ENCODE data around the gene PRR36. TPM values are rescaled to one million over a fixed set of nuclear protein-coding genes. Genes with fewer than 3 reads are reported as not detected.
A peak's percentile ranks its signal among the peaks of the same experiment; 100 is the strongest.

PRR36 gene
- total and polyA plus RNA-seq, 10 of the 15 experiments (the other 5 are each of a cell fraction or from before 2014, with no cell fraction given), result 0.04 TPM; not detected in 9

DNA sequence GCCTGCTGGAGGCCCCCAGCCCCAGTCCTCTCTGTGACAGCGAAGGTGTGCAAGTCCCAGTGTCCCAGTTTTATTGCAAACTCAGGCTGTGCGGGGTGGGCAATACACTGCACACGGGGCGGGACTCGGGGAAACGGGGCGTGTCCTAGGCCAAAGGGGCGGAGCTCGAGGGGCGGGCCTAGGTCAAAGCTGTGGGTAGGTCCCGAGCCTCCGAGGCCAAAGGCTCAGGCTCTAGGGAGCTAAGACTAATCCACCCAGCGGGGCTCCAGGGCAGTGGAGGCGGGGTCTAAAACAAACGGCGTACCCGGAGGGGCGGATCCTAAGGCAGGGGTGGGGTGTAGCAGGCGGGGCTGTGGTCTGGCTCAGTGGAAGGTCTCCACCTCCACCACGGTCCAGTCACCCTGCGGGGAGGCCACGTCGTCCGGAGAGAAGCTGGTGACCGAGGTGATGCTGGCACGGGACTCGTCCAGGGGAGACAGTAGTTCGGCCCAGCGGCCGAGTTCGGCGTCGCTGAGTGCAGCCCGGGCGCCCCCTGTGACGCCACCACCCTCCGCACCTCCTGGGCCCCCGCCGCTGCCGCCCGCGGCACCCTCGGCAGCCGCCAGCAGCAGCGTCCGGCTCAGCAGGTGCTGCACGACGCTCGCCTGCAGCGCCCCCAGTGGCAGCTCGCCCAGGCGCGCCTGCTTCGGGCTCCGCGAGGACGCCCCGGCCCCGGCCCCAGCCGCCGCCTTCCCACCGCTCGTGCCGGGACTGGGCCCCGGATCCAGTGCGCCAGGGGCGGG, 5.3 kb downstream of the PRR36 start (continued):
- TF ChIP-seq SPI1 (IDR thresholded peaks at IDR 0.05; ENCODE audit: borderline replicate concordance, insufficient read depth, low read depth, low read length), result no peak
- no peak for TF ChIP-seq RAD51 (IDR thresholded peaks at IDR 0.05)
- TF ChIP-seq NR2F1 (conservative IDR thresholded peaks at IDR 0.05), result peak; percentile 61; the same call in 1 of the 2 replicates
- no peak for TF ChIP-seq MEF2A (IDR thresholded peaks at IDR 0.05; ENCODE audit: insufficient read depth, low read depth, low read length)
- TF ChIP-seq WRNIP1 (IDR thresholded peaks at IDR 0.05; ENCODE audit: borderline replicate concordance, low read depth, low read length), result no peak
- no peak for TF ChIP-seq EZH2 (IDR thresholded peaks at IDR 0.05; ENCODE audit: borderline replicate concordance, control insufficient read depth, low read depth, low read length)
- TF ChIP-seq KLF5 (IDR thresholded peaks at IDR 0.05; ENCODE audit: partially characterized antibody), result no peak
- TF ChIP-seq TAF1 (IDR thresholded peaks at IDR 0.05; ENCODE audit: borderline replicate concordance, low read depth, low read length), result no peak
- no peak for TF ChIP-seq ETV6 (conservative IDR thresholded peaks at IDR 0.05 in 1 of 2, IDR thresholded peaks at IDR 0.05 in 1 of 2; ENCODE audit: borderline replicate concordance in 1 of 2, low read depth in 1 of 2)
- TF ChIP-seq, protein P1, sequence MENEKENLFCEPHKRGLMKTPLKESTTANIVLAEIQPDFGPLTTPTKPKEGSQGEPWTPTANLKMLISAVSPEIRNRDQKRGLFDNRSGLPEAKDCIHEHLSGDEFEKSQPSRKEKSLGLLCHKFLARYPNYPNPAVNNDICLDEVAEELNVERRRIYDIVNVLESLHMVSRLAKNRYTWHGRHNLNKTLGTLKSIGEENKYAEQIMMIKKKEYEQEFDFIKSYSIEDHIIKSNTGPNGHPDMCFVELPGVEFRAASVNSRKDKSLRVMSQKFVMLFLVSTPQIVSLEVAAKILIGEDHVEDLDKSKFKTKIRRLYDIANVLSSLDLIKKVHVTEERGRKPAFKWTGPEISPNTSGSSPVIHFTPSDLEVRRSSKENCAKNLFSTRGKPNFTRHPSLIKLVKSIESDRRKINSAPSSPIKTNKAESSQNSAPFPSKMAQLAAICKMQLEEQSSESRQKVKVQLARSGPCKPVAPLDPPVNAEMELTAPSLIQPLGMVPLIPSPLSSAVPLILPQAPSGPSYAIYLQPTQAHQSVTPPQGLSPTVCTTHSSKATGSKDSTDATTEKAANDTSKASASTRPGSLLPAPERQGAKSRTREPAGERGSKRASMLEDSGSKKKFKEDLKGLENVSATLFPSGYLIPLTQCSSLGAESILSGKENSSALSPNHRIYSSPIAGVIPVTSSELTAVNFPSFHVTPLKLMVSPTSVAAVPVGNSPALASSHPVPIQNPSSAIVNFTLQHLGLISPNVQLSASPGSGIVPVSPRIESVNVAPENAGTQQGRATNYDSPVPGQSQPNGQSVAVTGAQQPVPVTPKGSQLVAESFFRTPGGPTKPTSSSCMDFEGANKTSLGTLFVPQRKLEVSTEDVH (IDR thresholded peaks at IDR 0.05; ENCODE audit: low read depth, partially characterized antibody), result no peak
- TF ChIP-seq ATF2 (IDR thresholded peaks at IDR 0.05; ENCODE audit: low read length), result no peak
- TF ChIP-seq, protein P2, sequence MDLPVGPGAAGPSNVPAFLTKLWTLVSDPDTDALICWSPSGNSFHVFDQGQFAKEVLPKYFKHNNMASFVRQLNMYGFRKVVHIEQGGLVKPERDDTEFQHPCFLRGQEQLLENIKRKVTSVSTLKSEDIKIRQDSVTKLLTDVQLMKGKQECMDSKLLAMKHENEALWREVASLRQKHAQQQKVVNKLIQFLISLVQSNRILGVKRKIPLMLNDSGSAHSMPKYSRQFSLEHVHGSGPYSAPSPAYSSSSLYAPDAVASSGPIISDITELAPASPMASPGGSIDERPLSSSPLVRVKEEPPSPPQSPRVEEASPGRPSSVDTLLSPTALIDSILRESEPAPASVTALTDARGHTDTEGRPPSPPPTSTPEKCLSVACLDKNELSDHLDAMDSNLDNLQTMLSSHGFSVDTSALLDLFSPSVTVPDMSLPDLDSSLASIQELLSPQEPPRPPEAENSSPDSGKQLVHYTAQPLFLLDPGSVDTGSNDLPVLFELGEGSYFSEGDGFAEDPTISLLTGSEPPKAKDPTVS (IDR thresholded peaks at IDR 0.05; ENCODE audit: low read depth, low read length), result no peak
- no peak for TF ChIP-seq POU2F2 (IDR thresholded peaks at IDR 0.05; ENCODE audit: borderline replicate concordance, low read depth, low read length)
- peak; percentile 36; the same call in 1 of the 2 replicates for TF ChIP-seq RUNX3 (IDR thresholded peaks at IDR 0.05; ENCODE audit: low read length)
- no peak for TF ChIP-seq MYB (IDR thresholded peaks at IDR 0.05; ENCODE audit: borderline replicate concordance, low read depth, low read length)
- no peak for TF ChIP-seq TARDBP (IDR thresholded peaks at IDR 0.05; ENCODE audit: borderline replicate concordance)
- TF ChIP-seq PML (IDR thresholded peaks at IDR 0.05; ENCODE audit: low read length), result no peak
- no peak for TF ChIP-seq RBBP5 (conservative IDR thresholded peaks at IDR 0.05)
- no peak for TF ChIP-seq KDM1A (IDR thresholded peaks at IDR 0.05; ENCODE audit: borderline replicate concordance)
- no peak for TF ChIP-seq IKZF2 (IDR thresholded peaks at IDR 0.05)
- TF ChIP-seq ZNF24 (IDR thresholded peaks at IDR 0.05), result peak; percentile 45; the same call in 1 of the 2 replicates
- TF ChIP-seq, protein P3, sequence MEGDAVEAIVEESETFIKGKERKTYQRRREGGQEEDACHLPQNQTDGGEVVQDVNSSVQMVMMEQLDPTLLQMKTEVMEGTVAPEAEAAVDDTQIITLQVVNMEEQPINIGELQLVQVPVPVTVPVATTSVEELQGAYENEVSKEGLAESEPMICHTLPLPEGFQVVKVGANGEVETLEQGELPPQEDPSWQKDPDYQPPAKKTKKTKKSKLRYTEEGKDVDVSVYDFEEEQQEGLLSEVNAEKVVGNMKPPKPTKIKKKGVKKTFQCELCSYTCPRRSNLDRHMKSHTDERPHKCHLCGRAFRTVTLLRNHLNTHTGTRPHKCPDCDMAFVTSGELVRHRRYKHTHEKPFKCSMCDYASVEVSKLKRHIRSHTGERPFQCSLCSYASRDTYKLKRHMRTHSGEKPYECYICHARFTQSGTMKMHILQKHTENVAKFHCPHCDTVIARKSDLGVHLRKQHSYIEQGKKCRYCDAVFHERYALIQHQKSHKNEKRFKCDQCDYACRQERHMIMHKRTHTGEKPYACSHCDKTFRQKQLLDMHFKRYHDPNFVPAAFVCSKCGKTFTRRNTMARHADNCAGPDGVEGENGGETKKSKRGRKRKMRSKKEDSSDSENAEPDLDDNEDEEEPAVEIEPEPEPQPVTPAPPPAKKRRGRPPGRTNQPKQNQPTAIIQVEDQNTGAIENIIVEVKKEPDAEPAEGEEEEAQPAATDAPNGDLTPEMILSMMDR (IDR thresholded peaks at IDR 0.05 in 2 of 3, conservative IDR thresholded peaks at IDR 0.05 in 1 of 3; ENCODE audit: control insufficient read depth in 2 of 3, extremely low read depth in 1 of 3, insufficient read depth in 1 of 3, low read depth in 3 of 3, low read length in 3 of 3), result peak; percentile 60 to 73 (median 71); a peak in 5 of 6 replicates
- TF ChIP-seq SMC3 (IDR thresholded peaks at IDR 0.05; ENCODE audit: borderline replicate concordance, low read length), result no peak
